Tibial nerve (tissue), 4 donors: ENCODE measurements around the gene SNX33.

Experiments used
- EP300 ChIP-seq, 2 donors: sonication (generic); formaldehyde crosslinking; IDR thresholded peaks; one replicate each; pipeline ENCODE4 v1.6.1; 2017; ENCODE audit warnings: antibody characterized with exemption in 2 of 2, mild to moderate bottlenecking in 1 of 2
- POLR2A ChIP-seq, 2 donors: fragments of 450-650 bp; IDR thresholded peaks; one replicate each; pipeline ENCODE4 v1.6.1; 2017; ENCODE audit warnings: antibody characterized with exemption in 2 of 2, mild to moderate bottlenecking in 2 of 2, moderate library complexity in 2 of 2
- TF ChIP-seq, protein P1 (sequence below), 5 experiments: fragments of 200-600 bp in 3 of 5; fragments of 450-650 bp in 2 of 5; sonication (generic) in 3 of 5; IDR thresholded peaks; one replicate each; pipeline ENCODE4 v1.5.1; 2016 to 2019; ENCODE audit warnings: antibody characterized with exemption in 5 of 5, mild to moderate bottlenecking in 3 of 5, moderate library complexity in 2 of 5

DNA sequence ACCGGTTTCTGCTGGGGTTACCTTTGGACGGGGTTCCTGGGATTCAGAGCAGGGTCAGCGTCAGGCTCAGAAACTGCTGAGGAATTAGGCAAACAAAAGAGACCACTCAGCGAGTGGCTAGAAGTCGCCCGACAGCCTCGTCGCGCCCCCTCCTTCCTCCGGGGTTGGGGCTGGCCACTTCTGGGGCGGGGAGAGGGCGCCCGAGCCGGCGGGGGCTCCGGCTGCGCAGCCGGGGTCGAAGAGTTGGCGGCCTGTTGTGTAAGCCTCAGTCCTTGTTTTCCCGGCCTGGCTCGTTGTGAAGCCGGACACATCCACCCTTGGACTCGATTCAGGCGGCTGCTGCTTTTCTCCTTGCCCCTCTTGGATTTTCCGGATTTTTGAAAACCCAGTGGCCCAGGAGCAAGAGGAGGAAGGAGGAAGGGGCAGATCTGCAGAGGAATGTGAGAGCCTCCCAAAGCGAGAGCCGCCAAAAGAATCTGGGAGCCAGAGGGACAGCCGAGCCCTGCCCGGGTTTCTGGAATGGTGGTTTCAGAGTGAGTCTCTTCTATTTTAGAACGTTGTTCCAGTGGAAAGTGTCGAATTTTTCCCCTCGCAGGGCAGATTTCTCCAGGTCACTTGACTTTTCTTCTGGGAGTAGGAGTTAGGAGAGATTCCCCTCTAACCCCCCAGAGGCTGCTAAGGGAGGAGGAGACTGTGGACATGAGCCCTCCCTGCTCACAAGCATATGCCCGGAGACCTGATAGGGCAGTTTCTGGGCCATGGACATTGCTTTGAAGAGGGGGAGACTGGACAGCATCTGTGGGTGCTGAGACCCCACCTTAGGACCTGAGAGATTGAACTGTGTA lies 666 bp downstream of the SNX33 start:
- TF ChIP-seq, protein P1, sequence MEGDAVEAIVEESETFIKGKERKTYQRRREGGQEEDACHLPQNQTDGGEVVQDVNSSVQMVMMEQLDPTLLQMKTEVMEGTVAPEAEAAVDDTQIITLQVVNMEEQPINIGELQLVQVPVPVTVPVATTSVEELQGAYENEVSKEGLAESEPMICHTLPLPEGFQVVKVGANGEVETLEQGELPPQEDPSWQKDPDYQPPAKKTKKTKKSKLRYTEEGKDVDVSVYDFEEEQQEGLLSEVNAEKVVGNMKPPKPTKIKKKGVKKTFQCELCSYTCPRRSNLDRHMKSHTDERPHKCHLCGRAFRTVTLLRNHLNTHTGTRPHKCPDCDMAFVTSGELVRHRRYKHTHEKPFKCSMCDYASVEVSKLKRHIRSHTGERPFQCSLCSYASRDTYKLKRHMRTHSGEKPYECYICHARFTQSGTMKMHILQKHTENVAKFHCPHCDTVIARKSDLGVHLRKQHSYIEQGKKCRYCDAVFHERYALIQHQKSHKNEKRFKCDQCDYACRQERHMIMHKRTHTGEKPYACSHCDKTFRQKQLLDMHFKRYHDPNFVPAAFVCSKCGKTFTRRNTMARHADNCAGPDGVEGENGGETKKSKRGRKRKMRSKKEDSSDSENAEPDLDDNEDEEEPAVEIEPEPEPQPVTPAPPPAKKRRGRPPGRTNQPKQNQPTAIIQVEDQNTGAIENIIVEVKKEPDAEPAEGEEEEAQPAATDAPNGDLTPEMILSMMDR (IDR thresholded peaks at IDR 0.05) = no peak
- TF ChIP-seq POLR2A (IDR thresholded peaks at IDR 0.05) (no peak), EP300 (IDR thresholded peaks at IDR 0.05) (no peak)
